HG03060 (cell line): ENCODE results near the gene CCT6A.
A peak's percentile ranks its signal among the peaks of the same experiment; 100 is the strongest.
"Not testable (repeated sequence)": the region's sequence is repeated elsewhere in the genome, so short reads cannot be mapped to it uniquely, and the experiment has no call there.

Source experiments
- ATAC-seq: cut with Tn5 transposase; IDR thresholded peaks from one replicate; pipeline ENCODE4 v1.9.1; 2021; ENCODE audit warnings: low read depth, moderate number of reproducible peaks; ENCODE audit not compliant: unreplicated experiment

The CCT6A gene, protein sequence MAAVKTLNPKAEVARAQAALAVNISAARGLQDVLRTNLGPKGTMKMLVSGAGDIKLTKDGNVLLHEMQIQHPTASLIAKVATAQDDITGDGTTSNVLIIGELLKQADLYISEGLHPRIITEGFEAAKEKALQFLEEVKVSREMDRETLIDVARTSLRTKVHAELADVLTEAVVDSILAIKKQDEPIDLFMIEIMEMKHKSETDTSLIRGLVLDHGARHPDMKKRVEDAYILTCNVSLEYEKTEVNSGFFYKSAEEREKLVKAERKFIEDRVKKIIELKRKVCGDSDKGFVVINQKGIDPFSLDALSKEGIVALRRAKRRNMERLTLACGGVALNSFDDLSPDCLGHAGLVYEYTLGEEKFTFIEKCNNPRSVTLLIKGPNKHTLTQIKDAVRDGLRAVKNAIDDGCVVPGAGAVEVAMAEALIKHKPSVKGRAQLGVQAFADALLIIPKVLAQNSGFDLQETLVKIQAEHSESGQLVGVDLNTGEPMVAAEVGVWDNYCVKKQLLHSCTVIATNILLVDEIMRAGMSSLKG

GRCh38 chr7:56051339-56052191 lies at the start of gene CCT6A, which contains the start of gene PSPH:
Gene CCT6A (plus strand): TSS chr7:56051765. CDS start chr7:56051849, 84 bp downstream.
Gene PSPH (minus strand): TSS chr7:56051444. CDS start chr7:56021212, 30,232 bp downstream.
- ATAC-seq: peak; percentile 89

- ATAC-seq: no peak
These were observed 47.8 kb upstream of the CCT6A start for GRCh38 chr7:56003749-56004148.

- ATAC-seq: no peak
These were observed 44.4 kb upstream of the CCT6A start for GRCh38 chr7:56007167-56007652.

GRCh38 chr7:56007891-56008290 lies 43.7 kb upstream of the CCT6A start:
- no peak for ATAC-seq

DNA sequence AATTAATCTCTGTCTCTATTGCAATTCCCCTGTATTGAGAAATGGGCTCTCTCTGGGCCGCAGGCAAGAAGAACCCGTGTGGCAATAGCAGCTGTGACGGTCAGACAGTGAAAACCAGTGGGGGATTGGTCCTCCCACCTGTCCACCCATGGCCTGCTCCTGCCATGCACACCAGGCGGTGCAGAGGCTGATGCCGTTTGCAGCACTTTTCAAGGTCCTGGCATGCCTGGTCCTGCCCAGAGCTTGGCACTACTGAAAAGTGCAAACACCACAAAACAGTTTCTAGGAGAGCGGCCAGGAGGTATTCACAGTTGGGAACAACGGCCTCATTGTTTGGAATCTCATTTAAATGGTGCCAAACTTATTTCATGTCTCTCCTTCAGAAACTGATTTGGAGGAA lies 41.9 kb upstream of the CCT6A start:
- ATAC-seq: no peak

- not testable (repeated sequence) for ATAC-seq
These were observed 34.5 kb upstream of the CCT6A start for GRCh38 chr7:56017015-56017414.

- ATAC-seq: no peak
These were observed 32.1 kb upstream of the CCT6A start for GRCh38 chr7:56019501-56019900.

- no peak for ATAC-seq
These were observed 28.1 kb upstream of the CCT6A start for GRCh38 chr7:56023500-56023899.

- no peak for ATAC-seq
These were observed 25.0 kb upstream of the CCT6A start for GRCh38 chr7:56026538-56026937.

DNA sequence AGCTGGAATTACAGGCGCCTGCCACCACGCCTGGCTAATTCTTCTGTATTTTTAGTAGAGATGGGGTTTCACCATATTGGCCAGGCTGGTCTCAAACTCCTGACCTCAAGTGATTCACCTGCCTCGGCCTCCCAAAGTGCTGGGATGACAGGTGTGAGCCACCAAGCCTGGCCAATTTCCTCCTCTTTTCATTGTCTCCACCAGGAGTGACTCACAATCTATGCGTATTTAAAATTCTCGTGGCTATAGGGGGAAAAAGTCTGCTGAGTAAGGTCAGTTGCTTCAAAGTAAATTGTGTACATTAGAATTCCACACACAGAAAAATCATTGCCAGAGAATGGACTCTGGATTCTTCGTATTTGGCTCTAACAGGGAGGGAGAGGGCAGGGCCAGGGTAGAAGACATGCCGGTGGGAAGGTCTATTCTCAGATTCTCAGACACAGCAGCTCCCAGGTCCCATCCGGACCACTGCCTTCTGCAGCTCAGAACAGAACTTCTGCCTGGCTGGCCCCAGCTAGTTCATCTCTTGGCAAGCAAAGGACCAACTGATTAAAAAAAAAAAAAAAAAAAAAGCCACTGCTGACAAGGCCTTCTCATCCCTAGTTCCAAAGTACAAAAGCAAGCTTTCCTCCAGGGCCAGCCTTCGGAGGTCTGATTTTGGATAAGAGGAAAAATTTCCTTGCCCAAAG lies 22.5 kb upstream of the CCT6A start:
- no peak for ATAC-seq

DNA sequence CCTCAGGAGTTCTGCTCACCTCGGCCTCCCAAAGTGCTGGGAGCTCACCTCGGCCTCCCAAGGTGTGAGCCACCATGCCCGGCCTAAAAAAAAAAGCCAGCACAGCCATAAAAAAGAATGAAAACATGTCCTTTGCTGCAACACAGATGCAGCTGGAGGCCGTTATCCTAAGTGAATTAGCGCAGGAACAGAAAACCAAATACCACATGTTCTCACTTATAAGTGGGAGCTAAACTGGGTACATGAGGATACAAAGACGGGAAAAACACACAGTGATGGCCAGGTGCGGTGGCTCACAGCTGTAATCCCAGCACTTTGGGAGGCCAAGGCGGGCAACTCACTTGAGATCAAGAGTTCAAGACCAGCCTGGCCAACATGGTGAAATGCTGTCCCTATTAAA lies 21.2 kb upstream of the CCT6A start:
- no peak for ATAC-seq

DNA sequence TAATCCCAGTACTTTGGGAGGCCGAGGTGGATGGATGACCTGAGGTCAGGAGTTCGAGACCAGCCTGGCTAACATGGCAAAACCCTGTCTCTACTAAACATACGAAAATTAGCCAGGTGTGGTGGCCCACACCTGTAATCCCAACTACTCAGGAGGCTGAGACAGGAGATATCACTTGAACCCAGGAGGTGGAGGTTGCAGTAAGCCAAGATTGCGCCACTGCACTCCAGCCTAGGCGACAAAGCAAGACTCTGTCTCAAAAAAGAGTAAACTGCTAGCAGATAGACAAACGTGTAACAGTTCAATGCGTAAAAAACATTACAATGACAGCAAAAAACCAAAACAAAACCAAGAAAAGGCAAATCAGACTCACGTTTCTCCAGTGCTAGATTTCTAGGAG lies 20.0 kb upstream of the CCT6A start:
- not testable (repeated sequence) for ATAC-seq

- not testable (repeated sequence) for ATAC-seq
These were observed 19.0 kb upstream of the CCT6A start for GRCh38 chr7:56032578-56032977.

GRCh38 chr7:56033671-56034432 lies 17.7 kb upstream of the CCT6A start:
- peak; percentile 86 for ATAC-seq

GRCh38 chr7:56040730-56041129 lies 10.8 kb upstream of the CCT6A start:
- no peak for ATAC-seq

- ATAC-seq: not testable (repeated sequence)
These were observed 5.8 kb upstream of the CCT6A start for GRCh38 chr7:56045758-56046157.

- ATAC-seq: no peak
These were observed 4.7 kb upstream of the CCT6A start for GRCh38 chr7:56046721-56047445.

GRCh38 chr7:56047446-56048116 lies 4.0 kb upstream of the CCT6A start:
- ATAC-seq: not testable (repeated sequence)
